PC-3 (cell line): ENCODE measurements around the gene BRD4. TPM values are rescaled to one million over a fixed set of nuclear protein-coding genes. Genes with fewer than 3 reads are reported as not detected.

ENCODE experiments used
- ATAC-seq: fragments of 200-7000 bp; cut with Tn5 transposase; 2 replicates; pipeline ENCODE4 v1.9.1; 2020; ENCODE audit warnings: mild to moderate bottlenecking, moderate library complexity
- BruUV-seq: library from RNA; stranded (reverse); fragments of 400-500 nt; replicated peaks from 2 replicates; lab custom pipeline; 2021; lab: Mats Ljungman, UMichigan
- CTCF ChIA-PET: fragments of 300-600 bp; sonication (Branson Sonifier 250); formaldehyde crosslinking; loops from one replicate; lab custom pipeline; 2022; ENCODE audit warnings: antibody characterized with exemption; lab: Charles Lee
- POLR2A ChIA-PET: fragments of 300-600 bp; sonication (Branson Sonifier 250); formaldehyde crosslinking; loops from one replicate; lab custom pipeline; 2022; ENCODE audit warnings: antibody characterized with exemption; ENCODE audit not compliant: unreplicated experiment; lab: Charles Lee
- DNase-seq: peaks from one replicate; pipeline ENCODE4 v3.0.0-alpha.2; 2015
- H2AFZ ChIP-seq: fragments of 300-600 bp; sonication (generic); 2 replicates; pipeline ENCODE4 v1.6.0; 2016; ENCODE audit warnings: antibody characterized with exemption, low read length
- H3F3A ChIP-seq: fragments of 300-600 bp; sonication (generic); one replicate; pipeline ENCODE4 v1.6.0; 2017; ENCODE audit warnings: antibody characterized with exemption, low read length, control low read depth, mild to moderate bottlenecking; ENCODE audit not compliant: unreplicated experiment
- H3K27ac ChIP-seq: fragments of 300-600 bp; sonication (generic); 2 replicates; pipeline ENCODE4 v1.5.1; 2016; ENCODE audit warnings: mild to moderate bottlenecking, low read length
- H3K27me3 ChIP-seq: fragments of 300-600 bp; sonication (generic); 2 replicates; pipeline ENCODE4 v1.6.1; 2016; ENCODE audit warnings: low read length, mixed read lengths
- H3K36me3 ChIP-seq: fragments of 300-600 bp; sonication (generic); 2 replicates; pipeline ENCODE4 v1.6.1; 2016; ENCODE audit warnings: low read depth, mixed run types, low read length, mixed read lengths
- H3K4me1 ChIP-seq: fragments of 300-600 bp; sonication (generic); 2 replicates; pipeline ENCODE4 v1.5.1; 2016; ENCODE audit warnings: low read length; ENCODE audit not compliant: insufficient read depth
- H3K4me2 ChIP-seq: fragments of 300-600 bp; sonication (generic); 2 replicates; pipeline ENCODE4 v1.6.0; 2016; ENCODE audit warnings: low read length
- H3K4me3 ChIP-seq: fragments of 300-600 bp; sonication (generic); 2 replicates; pipeline ENCODE4 v1.5.1; 2016; ENCODE audit warnings: mild to moderate bottlenecking, low read length, mixed read lengths
- H3K79me2 ChIP-seq: fragments of 300-600 bp; sonication (generic); 2 replicates; pipeline ENCODE4 v1.6.1; 2017; ENCODE audit warnings: low read length, mixed read lengths
- H3K9ac ChIP-seq: fragments of 300-600 bp; sonication (generic); 2 replicates; pipeline ENCODE4 v1.6.0; 2016; ENCODE audit warnings: mild to moderate bottlenecking, low read length
- H3K9me2 ChIP-seq: fragments of 300-600 bp; sonication (generic); replicated peaks from 2 replicates; pipeline ENCODE4 v1.6.1; 2016; ENCODE audit warnings: mixed run types, low read length, mixed read lengths
- H3K9me3 ChIP-seq: fragments of 300-600 bp; sonication (generic); 2 replicates; pipeline ENCODE4 v1.6.1; 2016; ENCODE audit warnings: low read length, mixed read lengths
- H4K20me1 ChIP-seq: fragments of 300-600 bp; sonication (generic); 2 replicates; pipeline ENCODE4 v1.6.1; 2016; ENCODE audit warnings: low read length, mixed read lengths
- CTCF ChIP-seq: fragments of 300-600 bp; sonication (generic); conservative IDR thresholded peaks from 2 replicates; pipeline ENCODE4 v1.5.1; 2017; ENCODE audit warnings: antibody characterized with exemption, low read depth, mild to moderate bottlenecking, low read length
- EZH2 ChIP-seq: fragments of 300-600 bp; sonication (generic); IDR thresholded peaks from one replicate; pipeline ENCODE4 v1.6.1; 2017; ENCODE audit warnings: antibody characterized with exemption, mild to moderate bottlenecking, low read length; ENCODE audit not compliant: unreplicated experiment
- EZH2phosphoT487 ChIP-seq: fragments of 300-600 bp; sonication (generic); IDR thresholded peaks from 2 replicates; pipeline ENCODE4 v1.6.1; 2018; ENCODE audit warnings: mild to moderate bottlenecking, antibody characterized with exemption, low read length, borderline replicate concordance
- intact Hi-C: fragments of 100-400 bp; cut with micrococcal nuclease; formaldehyde crosslinking; loops from 2 replicates; pipeline ENCODE4 v1.9.0; 2023
- total RNA-seq: library from RNA; depleted of rRNA; stranded (reverse); fragments of >200 nt; gene quantifications from 2 replicates; pipeline ENCODE4 v1.2.3, GENCODE V29; 2014

Gene BRD4
- total RNA-seq, 1 experiment from 2014 or later: 20.9 TPM

- ATAC-seq: peak; percentile 17; the same call in 1 of the 2 replicates
- H3K9me3 ChIP-seq: no peaks in the 10 kb centered on the region
- peaks cover 100% of the 10 kb centered on the region for H3K79me2 ChIP-seq
- H3K4me1 ChIP-seq: peaks cover 37% of the 10 kb centered on the region
- no peak for TF ChIP-seq EZH2
- no peak for TF ChIP-seq CTCF
- TF ChIP-seq EZH2phosphoT487: no peak
- H3K27ac ChIP-seq: no peak overlapping the region
- ChIA-PET POLR2A (interaction anchor here (0.6 to 1.1 kb wide), 3 partner anchors 16 to 1189 kb away, joined by 4 to 6 read pairs (median 4); partner anchors contain the start of gene AKAP8L), CTCF (no interaction called here)
- TSS peak; percentile 69 for BruUV-seq
- H3K27me3 ChIP-seq: no peaks in the 10 kb centered on the region
- peak; percentile 23 for DNase-seq
- no peak overlapping the region for H3K4me3 ChIP-seq
- no peaks in the 10 kb centered on the region for H3K9me2 ChIP-seq
- intact Hi-C loops: no loop called here
- no peaks in the 10 kb centered on the region for H3K36me3 ChIP-seq
- H4K20me1 ChIP-seq: peaks cover 90% of the 10 kb centered on the region
- H3F3A ChIP-seq: no peaks in the 10 kb centered on the region
- H3K9ac ChIP-seq: no peak overlapping the region
- H2AFZ ChIP-seq: no peak overlapping the region
- H3K4me2 ChIP-seq: no peak overlapping the region
Measured at GRCh38 chr19:15280915-15281683, 51.2 kb downstream of the BRD4 start.

GRCh38 chr19:15280048-15280725 lies 52.2 kb downstream of the BRD4 start:
- Histone ChIP-seq H3K9ac (no peak overlapping the region), H3K79me2 (peaks cover 100% of the 10 kb centered on the region), H3K4me3 (no peak overlapping the region), H3K36me3 (peaks cover 2% of the 10 kb centered on the region; the same call in 1 of the 2 replicates), H3K4me1 (peaks cover 37% of the 10 kb centered on the region), H3K27me3 (no peaks in the 10 kb centered on the region), H3K4me2 (no peak overlapping the region; the same call in 1 of the 2 replicates), H2AFZ (no peak overlapping the region), H3K27ac (no peak overlapping the region), H4K20me1 (peaks cover 90% of the 10 kb centered on the region), H3K9me3 (no peaks in the 10 kb centered on the region), H3F3A (no peaks in the 10 kb centered on the region), H3K9me2 (no peaks in the 10 kb centered on the region)
- ChIA-PET CTCF (no interaction called here), POLR2A (no interaction called here)
- DNase-seq (peak; percentile 56), ATAC-seq (no peak)
- no TSS peak for BruUV-seq
- TF ChIP-seq CTCF (no peak), EZH2 (no peak), EZH2phosphoT487 (no peak)
- intact Hi-C loops: no loop called here
